Osteoblast (primary cell): Measurements from ENCODE around the gene PGBD1. TPM values are rescaled to one million over a fixed set of nuclear protein-coding genes. Genes with fewer than 3 reads are reported as not detected.

ENCODE experiments used
- DNase-seq: peaks from one replicate; pipeline ENCODE4 v3.0.0; 2011; ENCODE audit warnings: low spot score, mixed read lengths; ENCODE audit not compliant: insufficient read length; ENCODE audit errors: missing footprints
- H2AFZ ChIP-seq: 2 replicates; pipeline ENCODE4 v1.6.0; 2011; ENCODE audit warnings: mild to moderate bottlenecking, low read length
- H3K27ac ChIP-seq: 2 replicates; pipeline ENCODE4 v1.5.1; 2011; ENCODE audit warnings: mild to moderate bottlenecking, low read depth, low read length, moderate library complexity
- H3K27me3 ChIP-seq: 2 replicates; pipeline ENCODE4 v1.6.0; 2012; ENCODE audit warnings: mild to moderate bottlenecking, control low read depth, inconsistent platforms, low read length, moderate library complexity; ENCODE audit not compliant: insufficient read depth
- H3K36me3 ChIP-seq: 2 replicates; pipeline ENCODE4 v1.5.1; 2011; ENCODE audit warnings: mild to moderate bottlenecking, low read length, control low read depth, moderate library complexity; ENCODE audit not compliant: insufficient read depth
- H3K4me1 ChIP-seq: 2 replicates; pipeline ENCODE4 v1.5.1; 2011; ENCODE audit warnings: mild to moderate bottlenecking, low read length, control low read depth, moderate library complexity; ENCODE audit not compliant: insufficient read depth
- H3K4me2 ChIP-seq: 2 replicates; pipeline ENCODE4 v1.6.0; 2011; ENCODE audit warnings: mild to moderate bottlenecking, low read length; ENCODE audit not compliant: insufficient read depth
- H3K4me3 ChIP-seq: fragments of 200-600 bp; sonication (generic); 3 replicates; pipeline ENCODE4 v1.5.1; 2012; ENCODE audit warnings: mild to moderate bottlenecking, low read length, inconsistent platforms; ENCODE audit not compliant: insufficient read depth
- H3K79me2 ChIP-seq: 2 replicates; pipeline ENCODE4 v1.6.0; 2012; ENCODE audit warnings: mild to moderate bottlenecking, low read length, control low read depth, inconsistent platforms; ENCODE audit not compliant: insufficient read depth
- H3K9me3 ChIP-seq: 2 replicates; pipeline ENCODE4 v1.5.1; 2011; ENCODE audit warnings: low read depth, low read length, control low read depth
- H4K20me1 ChIP-seq: 2 replicates; pipeline ENCODE4 v1.6.0; 2012; ENCODE audit warnings: mild to moderate bottlenecking, low read length, control low read depth; ENCODE audit not compliant: insufficient read depth
- total RNA-seq: library from RNA; depleted of rRNA; stranded (reverse); fragments of >200 nt; gene quantifications from 2 replicates; pipeline ENCODE4 v1.2.3, GENCODE V29; 2012
- TF ChIP-seq, protein P1 (sequence below): IDR thresholded peaks from 2 replicates; pipeline ENCODE4 v1.5.1; 2011; ENCODE audit warnings: mild to moderate bottlenecking, low read depth, low read length, moderate library complexity; ENCODE audit errors: extremely low read depth

The PGBD1 gene
- total RNA-seq, 1 donor: 6.2 TPM

DNA sequence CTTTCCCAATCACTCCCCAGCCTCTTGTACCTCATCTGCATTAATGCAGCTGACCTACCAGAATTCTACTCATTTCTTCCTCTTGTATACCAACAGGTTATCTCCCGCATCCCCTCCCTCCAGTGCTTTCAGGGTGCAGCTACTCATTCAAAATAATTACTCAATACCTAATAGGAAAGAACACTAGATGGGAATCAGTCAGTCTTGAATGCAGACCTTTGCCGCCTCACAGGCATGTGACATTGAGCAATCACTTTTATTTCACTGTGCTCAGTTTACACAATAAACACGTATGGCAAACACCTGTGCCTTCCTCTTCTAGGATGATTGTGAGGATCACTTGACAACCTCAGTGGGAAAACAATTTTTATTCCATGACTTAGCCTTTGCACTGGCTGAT is 41.3 kb downstream of the PGBD1 start:
- Histone ChIP-seq H3K4me1 (no peaks in the 10 kb centered on the region), H3K4me3 (no peak overlapping the region), H4K20me1 (no peaks in the 10 kb centered on the region), H3K79me2 (no peaks in the 10 kb centered on the region), H3K27ac (no peak overlapping the region), H2AFZ (no peak overlapping the region), H3K9me3 (peaks cover 9% of the 10 kb centered on the region), H3K4me2 (no peak overlapping the region), H3K36me3 (no peaks in the 10 kb centered on the region), H3K27me3 (no peaks in the 10 kb centered on the region)
- TF ChIP-seq, protein P1, sequence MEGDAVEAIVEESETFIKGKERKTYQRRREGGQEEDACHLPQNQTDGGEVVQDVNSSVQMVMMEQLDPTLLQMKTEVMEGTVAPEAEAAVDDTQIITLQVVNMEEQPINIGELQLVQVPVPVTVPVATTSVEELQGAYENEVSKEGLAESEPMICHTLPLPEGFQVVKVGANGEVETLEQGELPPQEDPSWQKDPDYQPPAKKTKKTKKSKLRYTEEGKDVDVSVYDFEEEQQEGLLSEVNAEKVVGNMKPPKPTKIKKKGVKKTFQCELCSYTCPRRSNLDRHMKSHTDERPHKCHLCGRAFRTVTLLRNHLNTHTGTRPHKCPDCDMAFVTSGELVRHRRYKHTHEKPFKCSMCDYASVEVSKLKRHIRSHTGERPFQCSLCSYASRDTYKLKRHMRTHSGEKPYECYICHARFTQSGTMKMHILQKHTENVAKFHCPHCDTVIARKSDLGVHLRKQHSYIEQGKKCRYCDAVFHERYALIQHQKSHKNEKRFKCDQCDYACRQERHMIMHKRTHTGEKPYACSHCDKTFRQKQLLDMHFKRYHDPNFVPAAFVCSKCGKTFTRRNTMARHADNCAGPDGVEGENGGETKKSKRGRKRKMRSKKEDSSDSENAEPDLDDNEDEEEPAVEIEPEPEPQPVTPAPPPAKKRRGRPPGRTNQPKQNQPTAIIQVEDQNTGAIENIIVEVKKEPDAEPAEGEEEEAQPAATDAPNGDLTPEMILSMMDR: no peak
- DNase-seq: no peak

DNA sequence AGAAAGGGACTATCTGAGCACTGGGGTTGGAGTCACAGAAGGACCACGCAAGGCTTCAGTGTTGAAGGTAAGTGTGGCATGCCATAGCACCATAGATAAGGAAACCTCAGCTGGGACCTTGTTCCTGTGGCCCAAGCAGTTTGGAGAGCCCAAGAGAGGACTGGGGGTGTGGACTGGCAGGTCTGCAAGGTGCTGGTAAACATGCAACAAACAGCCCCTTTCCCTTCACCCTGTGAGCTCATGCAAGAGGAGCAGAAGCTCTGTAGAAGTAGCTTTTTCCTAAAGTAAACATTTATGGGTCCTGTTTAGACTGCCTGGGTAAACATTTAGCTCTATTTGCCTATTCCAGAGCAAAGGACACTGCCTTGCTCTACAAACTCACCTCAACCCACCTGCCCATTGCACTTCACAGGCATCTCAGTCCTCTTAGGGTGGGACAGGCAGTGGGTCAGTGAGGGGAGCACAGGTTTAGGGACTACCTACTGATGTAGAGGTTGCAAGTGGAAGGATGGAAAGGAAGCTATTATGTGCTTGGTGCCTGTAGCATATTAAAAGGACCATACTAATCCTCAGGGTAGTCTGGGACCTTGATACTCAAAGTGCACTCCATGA is 42.5 kb downstream of the PGBD1 start:
- Histone ChIP-seq H4K20me1 (no peaks in the 10 kb centered on the region), H3K27ac (no peak overlapping the region), H2AFZ (no peak overlapping the region), H3K4me2 (no peak overlapping the region), H3K79me2 (no peaks in the 10 kb centered on the region), H3K9me3 (peaks cover 9% of the 10 kb centered on the region), H3K27me3 (no peaks in the 10 kb centered on the region), H3K36me3 (no peaks in the 10 kb centered on the region), H3K4me3 (no peak overlapping the region), H3K4me1 (no peaks in the 10 kb centered on the region)
- TF ChIP-seq, protein P1: no peak
- DNase-seq: no peak

DNA sequence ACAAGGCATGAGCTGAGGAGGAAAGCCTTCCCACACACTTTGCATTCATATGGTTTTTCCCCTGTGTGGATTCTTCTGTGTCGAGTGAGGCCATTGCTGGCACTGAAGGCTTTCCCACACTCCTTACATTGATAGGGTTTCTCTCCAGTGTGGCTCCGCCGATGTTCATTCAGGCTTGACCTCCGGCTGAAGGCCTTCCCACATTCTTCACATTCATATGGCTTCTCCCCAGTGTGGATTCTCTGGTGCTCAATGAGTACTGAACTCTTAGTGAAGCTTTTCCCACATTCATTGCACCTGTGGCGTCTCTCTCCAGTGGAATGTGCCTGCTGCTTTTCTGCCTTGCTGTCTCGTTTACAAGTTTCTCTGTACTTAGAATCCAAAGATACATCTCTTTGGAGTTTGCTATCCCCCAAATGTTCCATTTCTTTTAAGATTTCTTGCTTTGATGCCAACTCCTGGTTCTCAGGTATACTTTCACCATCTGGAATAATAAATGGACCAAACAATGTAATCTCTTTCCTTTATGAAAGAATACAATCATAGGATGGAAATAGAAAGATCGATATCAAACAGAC is 45.1 kb downstream of the PGBD1 start:
- Histone ChIP-seq H3K4me2 (no peak overlapping the region), H3K4me1 (no peaks in the 10 kb centered on the region), H3K36me3 (no peaks in the 10 kb centered on the region), H3K27me3 (no peaks in the 10 kb centered on the region), H3K27ac (no peak overlapping the region), H3K9me3 (peaks cover 9% of the 10 kb centered on the region), H3K4me3 (no peak overlapping the region), H3K79me2 (no peaks in the 10 kb centered on the region), H4K20me1 (no peaks in the 10 kb centered on the region), H2AFZ (no peak overlapping the region)
- TF ChIP-seq, protein P1: no peak
- no peak for DNase-seq

DNA sequence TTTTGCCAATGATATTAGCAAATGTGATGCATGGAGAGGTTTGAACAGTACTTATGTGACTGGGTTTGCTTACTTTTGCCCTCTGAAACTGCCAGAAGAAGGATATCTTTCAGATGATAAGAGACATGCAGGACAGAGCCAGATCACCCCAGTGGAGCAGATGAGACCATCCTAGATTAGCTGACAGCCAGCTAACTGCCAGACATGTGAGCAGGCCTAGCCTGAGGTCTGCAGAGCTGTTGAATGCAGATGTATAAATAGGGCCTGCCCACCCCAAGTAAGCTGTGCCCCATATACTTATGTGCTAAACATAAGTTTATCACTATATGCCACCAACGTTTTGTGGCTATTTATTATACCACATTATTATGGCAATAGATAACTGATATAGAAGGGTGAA is 48.7 kb downstream of the PGBD1 start:
- TF ChIP-seq, protein P1: no peak
- H2AFZ ChIP-seq: no peak overlapping the region

More for the DNA sequence above, 48.7 kb downstream of the PGBD1 start:
- Histone ChIP-seq H3K4me3 (no peak overlapping the region), H3K27me3 (no peaks in the 10 kb centered on the region), H3K36me3 (no peaks in the 10 kb centered on the region), H4K20me1 (no peaks in the 10 kb centered on the region), H3K79me2 (no peaks in the 10 kb centered on the region), H3K27ac (no peak overlapping the region), H3K4me2 (no peak overlapping the region), H3K9me3 (peaks cover 9% of the 10 kb centered on the region), H3K4me1 (no peaks in the 10 kb centered on the region)
- no peak for DNase-seq
